Endodermal cell (in vitro differentiated cells): ENCODE data around the gene CPT1C. TPM values are rescaled to one million over a fixed set of nuclear protein-coding genes. Genes with fewer than 3 reads are reported as not detected.

Experiments
- DNase-seq: peaks from one replicate; pipeline ENCODE4 v3.0.0-alpha.2; 2017
- H3K27ac ChIP-seq: 2 replicates; pipeline ENCODE4 v1.5.1; 2013; ENCODE audit warnings: mild to moderate bottlenecking, low read depth, low read length, moderate library complexity
- H3K27me3 ChIP-seq: 2 replicates; pipeline ENCODE4 v1.6.1; 2013; ENCODE audit warnings: mild to moderate bottlenecking, low read length, moderate library complexity; ENCODE audit not compliant: insufficient read depth, control insufficient read depth, poor library complexity, severe bottlenecking
- H3K36me3 ChIP-seq: 2 replicates; pipeline ENCODE4 v1.7.0; 2013; ENCODE audit warnings: mild to moderate bottlenecking, low read length, moderate library complexity; ENCODE audit not compliant: control insufficient read depth, insufficient read depth
- H3K4me1 ChIP-seq: one replicate; pipeline ENCODE4 v1.7.0; 2013; ENCODE audit warnings: low read length; ENCODE audit not compliant: control insufficient read depth, insufficient read depth
- H3K4me3 ChIP-seq: 2 replicates; pipeline ENCODE4 v1.5.1; 2013; ENCODE audit warnings: mild to moderate bottlenecking, low read length, moderate library complexity
- H3K9ac ChIP-seq: 2 replicates; pipeline ENCODE4 v1.6.1; 2013; ENCODE audit warnings: mild to moderate bottlenecking, low read length, moderate library complexity; ENCODE audit not compliant: poor library complexity, severe bottlenecking; ENCODE audit errors: extremely low read depth
- H3K9me3 ChIP-seq: 2 replicates; pipeline ENCODE4 v1.6.1; 2013; ENCODE audit warnings: mild to moderate bottlenecking, low read length, moderate library complexity; ENCODE audit not compliant: control insufficient read depth
- H3K27ac Mint-ChIP-seq: 2 replicates; pipeline ENCODE4 v1.8.0; 2020; ENCODE audit warnings: mixed read lengths
- H3K27me3 Mint-ChIP-seq: 2 replicates; pipeline ENCODE4 v1.8.0; 2021; ENCODE audit warnings: mild to moderate bottlenecking, mixed read lengths; ENCODE audit not compliant: insufficient read depth
- H3K36me3 Mint-ChIP-seq: 2 replicates; pipeline ENCODE4 v1.8.0; 2020; ENCODE audit warnings: low read depth, mixed read lengths
- H3K4me1 Mint-ChIP-seq: 2 replicates; pipeline ENCODE4 v1.8.0; 2020; ENCODE audit warnings: mixed read lengths
- H3K4me3 Mint-ChIP-seq: 2 replicates; pipeline ENCODE4 v1.8.0; 2020; ENCODE audit warnings: mild to moderate bottlenecking, moderate library complexity, mixed read lengths
- H3K9me3 Mint-ChIP-seq: 2 replicates; pipeline ENCODE4 v1.8.0; 2020; ENCODE audit warnings: mild to moderate bottlenecking, mixed read lengths
- CTCF ChIP-seq: fragments of 200-600 bp; sonication (generic); conservative IDR thresholded peaks from 2 replicates; pipeline ENCODE4 v1.5.0; 2021; ENCODE audit warnings: antibody characterized with exemption, mild to moderate bottlenecking
- WGBS, 2 experiments: methylation state at CpG; one replicate each; pipeline versions ENCODE4 v1.1.5 to v1.1.7; 2013; ENCODE audit warnings: missing lambda C conversion rate in 2 of 2, mixed read lengths in 1 of 2; ENCODE audit not compliant: insufficient coverage in 1 of 2, insufficient read length in 1 of 2; 5-methylcytosine and 5-hydroxymethylcytosine counted together
- total RNA-seq, 2 donors: library from RNA; stranded (reverse); fragmentation: NEBNext Ultra II Directional in 1 of 2; extraction: Animal tissue kit (Norgen Biotek cat#: 25700) in 1 of 2; gene quantifications; 2 replicates in 1 of 2; 3 replicates in 1 of 2; pipeline ENCODE4 v1.2.1, GENCODE V29; 2021

Gene CPT1C
- total RNA-seq, 2 donors from 2014 or later = 41.4 to 59.7 TPM

GRCh38 chr19:49651820-49652550, 38.9 kb upstream of the CPT1C start:
- WGBS, 2 experiments = 97% methylated on average over 72 to 109 of the region's 110 CpGs
- Histone ChIP-seq H3K27ac (no peak overlapping the region), H3K4me1 (no peaks in the 10 kb centered on the region), H3K27me3 (no peaks in the 10 kb centered on the region), H3K4me3 (no peak overlapping the region), H3K9me3 (no peaks in the 10 kb centered on the region), H3K9ac (no peak overlapping the region), H3K36me3 (peaks cover 66% of the 10 kb centered on the region)
- H3K4me3 Mint-ChIP-seq = no peak overlapping the region
- H3K27ac Mint-ChIP-seq = no peak overlapping the region
- TF ChIP-seq CTCF = no peak
- H3K36me3 Mint-ChIP-seq = peaks cover 57% of the 10 kb centered on the region
- no peak for DNase-seq
- no peaks in the 10 kb centered on the region for H3K27me3 Mint-ChIP-seq
- no peaks in the 10 kb centered on the region for H3K4me1 Mint-ChIP-seq
- H3K9me3 Mint-ChIP-seq = no peaks in the 10 kb centered on the region

DNA sequence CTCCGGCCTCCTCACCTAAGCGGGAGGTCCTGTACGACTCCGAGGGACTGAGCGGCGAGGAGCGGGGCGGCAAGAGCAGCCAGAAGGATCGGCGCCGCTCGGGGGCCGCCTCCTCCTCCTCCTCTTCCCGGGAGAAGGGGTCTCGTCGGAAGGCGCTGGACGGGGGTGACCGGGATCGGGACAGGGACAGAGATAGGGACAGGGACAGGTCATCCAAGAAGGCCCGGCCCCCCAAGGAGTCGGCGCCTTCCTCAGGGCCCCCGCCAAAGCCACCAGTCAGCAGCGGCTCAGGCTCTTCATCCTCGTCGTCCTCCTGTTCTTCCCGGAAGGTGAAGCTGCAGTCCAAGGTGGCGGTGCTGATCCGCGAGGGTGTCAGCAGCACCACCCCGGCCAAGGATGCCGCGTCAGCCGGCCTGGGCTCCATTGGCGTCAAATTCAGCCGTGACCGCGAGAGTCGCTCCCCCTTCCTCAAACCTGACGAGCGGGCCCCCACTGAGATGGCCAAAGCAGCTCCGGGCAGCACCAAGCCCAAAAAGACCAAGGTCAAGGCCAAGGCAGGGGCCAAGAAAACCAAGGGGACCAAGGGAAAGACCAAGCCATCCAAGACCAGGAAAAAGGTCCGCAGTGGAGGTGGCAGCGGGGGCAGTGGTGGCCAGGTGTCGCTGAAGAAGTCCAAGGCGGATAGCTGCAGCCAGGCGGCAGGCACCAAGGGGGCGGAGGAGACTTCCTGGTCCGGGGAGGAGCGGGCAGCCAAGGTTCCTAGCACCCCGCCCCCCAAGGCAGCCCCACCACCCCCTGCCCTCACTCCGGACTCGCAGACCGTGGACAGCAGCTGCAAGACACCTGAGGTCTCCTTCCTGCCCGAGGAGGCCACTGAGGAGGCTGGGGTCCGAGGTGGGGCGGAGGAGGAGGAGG, 38.1 kb upstream of the CPT1C start:
- Histone ChIP-seq H3K4me3 (no peak overlapping the region), H3K9me3 (no peaks in the 10 kb centered on the region), H3K4me1 (no peaks in the 10 kb centered on the region), H3K27me3 (no peaks in the 10 kb centered on the region), H3K9ac (no peak overlapping the region), H3K27ac (no peak overlapping the region), H3K36me3 (peaks cover 64% of the 10 kb centered on the region)
- TF ChIP-seq CTCF = no peak
- WGBS, 2 experiments = 95 to 99% methylated on average over 30 to 58 of the region's 58 CpGs
- DNase-seq = no peak
- H3K27ac Mint-ChIP-seq = no peak overlapping the region
- no peaks in the 10 kb centered on the region for H3K9me3 Mint-ChIP-seq
- H3K4me3 Mint-ChIP-seq = no peak overlapping the region
- peaks cover 61% of the 10 kb centered on the region for H3K36me3 Mint-ChIP-seq
- H3K4me1 Mint-ChIP-seq = no peaks in the 10 kb centered on the region
- H3K27me3 Mint-ChIP-seq = no peaks in the 10 kb centered on the region

DNA sequence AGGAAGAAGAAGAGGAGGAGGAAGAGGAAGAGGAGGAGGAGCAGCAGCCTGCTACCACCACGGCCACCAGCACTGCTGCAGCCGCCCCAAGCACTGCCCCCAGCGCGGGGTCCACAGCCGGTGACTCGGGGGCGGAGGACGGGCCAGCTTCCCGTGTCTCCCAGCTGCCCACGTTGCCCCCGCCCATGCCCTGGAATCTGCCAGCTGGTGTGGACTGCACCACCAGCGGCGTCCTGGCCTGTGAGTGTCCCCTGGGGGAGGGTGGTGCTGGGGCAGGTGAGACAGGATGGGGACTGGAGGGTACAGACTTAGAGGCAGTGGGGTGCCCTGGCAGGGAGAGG, 37.5 kb upstream of the CPT1C start:
- Histone ChIP-seq H3K4me3 (no peak overlapping the region), H3K9me3 (no peaks in the 10 kb centered on the region), H3K9ac (no peak overlapping the region), H3K27me3 (no peaks in the 10 kb centered on the region), H3K36me3 (peaks cover 63% of the 10 kb centered on the region), H3K4me1 (no peaks in the 10 kb centered on the region), H3K27ac (no peak overlapping the region)
- no peak for TF ChIP-seq CTCF
- DNase-seq = no peak
- Mint-ChIP-seq H3K4me3 (no peak overlapping the region), H3K27me3 (no peaks in the 10 kb centered on the region), H3K9me3 (no peaks in the 10 kb centered on the region), H3K4me1 (no peaks in the 10 kb centered on the region), H3K36me3 (peaks cover 65% of the 10 kb centered on the region), H3K27ac (no peak overlapping the region)
- 94% methylated on average over 13 of the region's 13 CpGs; no CpG with 5 or more reads in 1 of the 2 experiments for WGBS, 2 experiments
